GM18502 (cell line): ENCODE results near the gene IYD.
A peak's percentile ranks its signal among the peaks of the same experiment; 100 is the strongest.

Experiments used
- ATAC-seq: cut with Tn5 transposase; IDR thresholded peaks from one replicate; pipeline ENCODE4 v1.9.1; 2021; ENCODE audit warnings: mild to moderate bottlenecking; ENCODE audit not compliant: unreplicated experiment, poor library complexity

IYD gene

GRCh38 chr6:150394053-150394898 is 25.5 kb downstream of the IYD start:
- no peak for ATAC-seq

DNA sequence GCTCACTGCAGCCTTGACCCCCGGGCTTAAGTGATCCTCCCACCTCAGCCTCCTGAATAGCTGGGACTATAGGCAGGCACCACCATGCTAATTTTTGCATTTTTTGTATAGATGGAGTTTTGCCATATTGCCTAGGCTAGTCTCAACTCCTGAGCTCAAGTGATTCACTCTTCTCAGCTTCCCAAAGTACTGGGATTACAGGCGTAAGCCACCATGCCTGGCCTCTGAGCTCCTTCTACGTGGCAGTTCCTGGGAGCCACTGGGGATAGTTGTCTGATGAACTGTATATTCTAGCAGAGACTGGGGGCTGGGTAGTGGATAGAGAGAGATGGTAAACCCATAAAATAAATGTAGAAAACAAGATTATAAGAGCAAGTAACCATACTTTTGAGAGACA is 26.1 kb downstream of the IYD start:
- no peak for ATAC-seq

- peak; percentile 68 for ATAC-seq
Observed at GRCh38 chr6:150395388-150396009, 26.7 kb downstream of the IYD start.

- no peak for ATAC-seq
Observed at GRCh38 chr6:150403458-150404246, 34.8 kb downstream of the IYD start.

- no peak for ATAC-seq
Observed at GRCh38 chr6:150406948-150407347, 38.1 kb downstream of the IYD start.

DNA sequence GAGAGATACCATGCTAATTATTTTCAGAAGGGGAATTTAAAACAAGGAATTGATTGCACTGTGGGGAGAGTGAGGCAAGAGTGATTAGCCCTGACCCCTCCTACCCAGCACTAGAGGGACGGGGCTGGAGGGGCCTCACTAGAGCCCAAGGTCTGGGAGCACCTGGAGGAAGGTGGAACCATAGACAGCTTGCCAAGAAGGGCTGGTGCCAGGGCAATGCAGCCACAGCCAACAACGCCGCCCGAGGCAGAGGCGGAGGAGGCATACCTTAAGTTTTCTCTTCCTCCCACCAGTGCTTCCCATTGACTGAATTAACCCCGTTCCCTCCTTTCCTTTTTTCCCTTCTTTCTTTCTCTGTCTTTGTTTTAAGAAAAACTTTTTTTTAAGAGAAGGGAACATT is 40.0 kb downstream of the IYD start:
- no peak for ATAC-seq

- no peak for ATAC-seq
Observed at GRCh38 chr6:150409576-150410066, 40.8 kb downstream of the IYD start.

GRCh38 chr6:150410399-150410798 is 41.6 kb downstream of the IYD start:
- ATAC-seq: no peak

DNA sequence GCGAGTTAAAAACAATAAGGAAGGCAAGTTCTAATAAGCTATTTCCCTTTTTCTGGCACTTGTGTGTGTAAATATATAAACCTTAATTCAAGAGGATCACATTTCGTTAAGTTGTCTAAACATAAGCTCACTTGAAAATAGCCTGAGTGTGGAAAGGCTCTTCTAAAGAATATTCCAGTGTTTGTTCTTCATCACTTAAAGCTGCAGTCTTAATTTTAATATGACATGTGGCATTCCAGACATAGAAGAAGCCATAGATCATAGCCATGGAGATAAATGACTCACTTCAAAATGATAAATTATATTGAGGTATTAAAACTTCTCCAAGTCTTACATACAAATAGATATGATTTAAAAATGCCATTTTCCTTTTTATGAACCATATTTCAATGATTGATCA is 42.1 kb downstream of the IYD start:
- ATAC-seq: no peak

GRCh38 chr6:150412221-150412620 is 43.4 kb downstream of the IYD start:
- no peak for ATAC-seq

- ATAC-seq: no peak
Observed at GRCh38 chr6:150413198-150413597, 44.4 kb downstream of the IYD start.

GRCh38 chr6:150413781-150414281 is 45.0 kb downstream of the IYD start:
- ATAC-seq: no peak

DNA sequence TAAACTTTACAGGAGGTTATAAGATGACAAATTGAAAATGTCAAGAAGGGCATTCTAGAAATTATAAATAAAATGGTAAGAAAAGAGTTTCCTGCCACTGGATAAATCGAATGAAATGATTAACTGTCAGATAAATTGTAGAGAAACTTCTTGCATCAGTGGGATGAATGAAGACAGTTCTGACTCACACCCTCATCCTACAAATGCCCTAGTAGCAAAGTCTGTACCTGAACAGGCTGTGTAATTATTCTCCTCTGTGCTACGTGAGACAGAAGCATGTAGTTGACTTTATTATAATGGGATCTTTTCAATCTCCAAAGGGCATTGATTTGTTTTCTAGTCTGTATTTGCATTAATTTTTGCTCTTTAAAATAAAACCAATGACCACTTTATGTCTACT is 47.3 kb downstream of the IYD start:
- ATAC-seq: no peak

- no peak for ATAC-seq
Observed at GRCh38 chr6:150417250-150417649, 48.4 kb downstream of the IYD start.

GRCh38 chr6:150417899-150418826 is 49.4 kb downstream of the IYD start:
- ATAC-seq: peak; percentile 83

GRCh38 chr6:150418827-150419594 is 50.2 kb downstream of the IYD start:
- no peak for ATAC-seq

GRCh38 chr6:150420428-150420827 is 51.6 kb downstream of the IYD start:
- ATAC-seq: no peak

DNA sequence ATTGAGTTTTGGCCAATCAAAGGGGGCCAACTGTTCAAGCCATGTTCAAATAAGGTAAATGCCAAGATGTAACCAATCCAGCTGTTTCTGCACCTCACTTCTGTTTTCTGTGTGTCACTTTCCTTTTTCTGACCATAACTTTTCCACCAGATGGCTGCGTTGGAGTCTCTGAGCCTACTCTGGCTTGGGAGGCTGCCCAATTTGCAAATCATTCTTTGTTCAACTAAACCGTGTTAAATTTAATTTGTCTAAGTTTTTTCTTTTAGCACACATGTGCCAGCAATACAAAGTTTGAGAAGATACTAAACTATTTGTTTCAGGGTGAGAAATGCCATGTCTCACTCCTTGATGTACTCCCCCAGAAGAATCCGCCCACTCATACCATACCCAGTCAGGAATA is 52.1 kb downstream of the IYD start:
- ATAC-seq: no peak

DNA sequence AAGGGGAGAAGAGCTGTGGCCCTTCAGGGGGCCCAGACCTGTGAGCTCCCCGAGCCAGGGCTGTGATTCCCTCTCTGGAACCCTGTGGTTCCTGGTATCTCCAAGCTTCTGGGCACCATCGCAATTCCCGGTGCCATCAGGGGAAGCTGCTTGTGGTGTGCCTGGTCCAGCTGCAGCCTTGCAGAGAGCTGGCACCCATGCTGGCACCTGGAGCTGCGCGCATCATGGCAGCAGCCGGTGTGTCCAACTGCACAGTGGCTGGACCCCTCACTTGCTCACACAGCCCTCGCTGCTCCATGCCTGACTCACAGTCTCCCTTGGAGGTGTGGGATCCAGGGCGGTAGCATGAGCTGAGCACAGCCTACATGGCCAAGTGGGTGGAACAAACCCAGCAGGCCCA is 56.7 kb downstream of the IYD start:
- no peak for ATAC-seq
